Left cardiac atrium (tissue), 4 donors: ENCODE measurements around the gene GCG. TPM values are rescaled to one million over a fixed set of nuclear protein-coding genes. Genes with fewer than 3 reads are reported as not detected.

Experiments
- ATAC-seq, 2 donors: fragments of 200-7000 bp; cut with Tn5 transposase; one replicate each; pipeline ENCODE4 v1.9.1; 2020; ENCODE audit warnings: mild to moderate bottlenecking in 2 of 2, moderate library complexity in 2 of 2
- DNase-seq: peaks from one replicate; pipeline ENCODE4 v3.0.0-alpha.2; 2020
- intact Hi-C, 2 donors: fragments of 100-400 bp; cut with DNase I; formaldehyde crosslinking; loops; one replicate each; pipeline versions ENCODE4 v1.14.1 to v1.15.1; 2022 to 2023
- long read RNA-seq: library from polyadenylated mRNA; unstranded; transcript quantifications from one replicate; pipeline ENCODE4 v2.0.0, GENCODE V29; 2021
- total RNA-seq, 2 donors: library from RNA; stranded (reverse); fragmentation: NEBNext Ultra II Directional; extraction: Animal tissue kit (Norgen Biotek cat#: 25700); gene quantifications; one replicate each; pipeline ENCODE4 v1.2.1, GENCODE V29; 2021
- donor health status: DM: no; HTN: yes; CAD: no.
- donor health status: DM: no; HTN: yes; CAD: no; lungs with severe emphysema.
- donor health status: DM: yes; HTN: yes; CAD: no.
- donor health status: Dilated cardiomyopathy.

Gene GCG
- not detected for total RNA-seq
- long read RNA-seq = 0 reads

GRCh38 chr2:162152147-162152546, at the start of gene GCG:
Gene GCG (minus strand): TSS chr2:162152247. CDS start chr2:162149178, 3,069 bp downstream.
- no peak for DNase-seq
- intact Hi-C loops = loop anchor here in 1 of 2 donors (10.0 kb wide), 1 partner anchor 143 kb away; no protein-coding TSS in a partner anchor
- no peak for ATAC-seq

GRCh38 chr2:162200636-162201035, 48.6 kb upstream of the GCG start:
- no peak for ATAC-seq
- no peak for DNase-seq
- intact Hi-C loops = no loop called here

DNA sequence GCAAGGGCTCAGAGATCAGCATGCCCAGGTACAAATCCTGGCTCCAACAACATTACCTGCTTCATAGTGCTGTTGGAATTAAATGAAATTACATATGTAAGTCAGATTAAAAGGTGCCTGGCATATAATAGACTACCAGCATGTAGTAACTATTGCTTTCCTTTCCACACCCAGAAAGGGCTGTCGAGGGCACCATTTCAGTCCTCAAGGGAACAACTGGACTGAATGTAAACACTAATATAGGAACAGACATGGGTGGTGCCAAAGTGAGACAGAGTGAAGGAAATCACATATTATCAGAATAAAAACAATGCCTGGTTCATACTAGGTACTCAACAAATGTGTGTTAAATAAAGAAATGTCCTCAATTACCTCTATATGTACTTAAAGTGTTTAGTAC, 47.9 kb upstream of the GCG start:
- intact Hi-C loops = no loop called here
- no peak for ATAC-seq

GRCh38 chr2:162198239-162198638, 46.2 kb upstream of the GCG start:
- ATAC-seq (no peak), DNase-seq (no peak)
- intact Hi-C loops = no loop called here

More for the DNA sequence above, 47.9 kb upstream of the GCG start:
- DNase-seq = no peak

DNA sequence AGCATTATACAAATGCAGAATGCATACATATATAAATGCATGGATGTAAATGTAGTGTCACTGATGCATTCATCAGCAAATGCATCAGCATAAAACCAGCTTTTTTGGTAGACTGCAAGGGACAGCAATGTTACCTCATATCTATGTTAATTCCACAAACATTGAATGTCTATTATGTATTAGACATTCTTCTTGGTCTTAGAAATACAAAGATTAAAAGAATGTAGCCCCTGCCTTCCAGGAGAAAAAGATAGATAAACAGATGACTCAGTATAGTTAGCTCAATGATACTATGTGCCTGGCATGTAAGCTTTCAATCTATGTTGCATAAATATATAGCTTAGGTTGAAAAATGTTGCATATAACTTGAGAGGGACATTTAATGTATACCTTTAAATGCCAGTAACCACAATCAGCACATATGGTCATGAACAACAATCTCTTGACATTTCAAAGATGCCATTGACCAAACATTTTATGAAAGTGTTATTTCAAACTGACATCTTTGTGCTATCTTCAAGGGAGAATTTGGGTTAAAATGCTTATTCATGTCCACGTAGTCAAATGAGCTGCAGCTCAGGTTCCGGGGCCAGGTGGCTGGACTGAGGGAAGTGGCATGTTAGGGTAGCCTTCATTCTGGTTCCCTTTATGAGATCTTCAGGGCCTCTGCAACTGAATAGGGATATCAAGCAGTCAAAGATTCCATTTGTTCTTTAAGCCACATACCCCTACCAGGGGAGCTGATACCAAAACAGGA, 45.2 kb upstream of the GCG start:
- ATAC-seq = no peak
- intact Hi-C loops = no loop called here
- no peak for DNase-seq

GRCh38 chr2:162196638-162197037, 44.6 kb upstream of the GCG start:
- intact Hi-C loops = no loop called here
- no peak for ATAC-seq
- DNase-seq = no peak

DNA sequence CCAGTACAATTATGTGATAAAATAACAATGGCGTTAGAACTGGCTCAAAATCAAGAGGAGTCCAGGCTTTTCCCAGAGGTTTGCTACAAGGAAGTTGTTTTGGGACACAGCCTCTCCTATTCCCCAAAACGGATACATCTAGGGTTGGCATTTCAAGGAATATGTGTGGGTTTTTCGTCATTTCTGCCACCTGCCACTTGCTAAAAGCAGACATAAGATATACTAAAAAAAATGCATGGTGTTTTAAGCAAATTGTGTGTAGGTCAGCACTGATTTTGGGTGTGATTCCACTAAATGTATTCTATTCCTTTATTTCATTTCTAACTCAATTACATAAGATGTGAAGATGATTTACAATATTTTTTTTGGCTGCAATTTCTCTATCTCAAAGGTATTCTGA, 36.4 kb upstream of the GCG start:
- ATAC-seq (no peak), DNase-seq (no peak)
- intact Hi-C loops = no loop called here

DNA sequence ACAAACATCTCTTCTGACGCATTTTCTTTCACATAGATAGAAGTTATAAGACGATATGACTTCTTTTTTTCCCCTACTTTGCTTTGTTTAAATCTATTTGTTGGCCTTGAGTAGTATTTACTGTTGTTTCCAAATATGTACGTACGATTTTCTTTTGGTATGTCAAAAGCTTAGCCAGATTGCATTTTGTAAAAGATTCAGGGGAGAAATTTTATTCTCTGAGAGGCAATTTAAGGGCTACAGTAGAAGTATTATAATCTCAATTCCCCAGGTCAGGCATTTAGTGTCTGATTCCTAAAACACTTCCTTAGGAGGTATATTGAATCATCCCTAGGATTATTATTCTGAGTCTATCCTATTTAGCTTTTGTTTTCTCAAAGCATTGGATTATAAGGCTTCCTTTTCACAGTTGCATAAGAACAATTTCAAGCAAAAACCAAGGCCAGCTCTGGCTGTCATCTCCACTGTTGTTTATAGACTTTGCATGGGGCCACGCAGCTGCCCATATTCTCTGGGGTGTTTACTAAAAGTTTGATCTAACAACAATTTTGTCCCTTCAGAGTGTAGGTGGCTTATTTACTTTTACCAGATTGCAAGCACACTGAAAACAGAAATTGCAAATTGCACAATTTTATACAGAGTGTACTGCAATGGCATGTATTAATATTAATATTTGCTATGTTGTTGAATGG, 33.6 kb upstream of the GCG start:
- intact Hi-C loops = no loop called here
- ATAC-seq (no peak), DNase-seq (no peak)

- DNase-seq (no peak), ATAC-seq (no peak)
- intact Hi-C loops = no loop called here
Measured at GRCh38 chr2:162184821-162185450, 32.9 kb upstream of the GCG start.

DNA sequence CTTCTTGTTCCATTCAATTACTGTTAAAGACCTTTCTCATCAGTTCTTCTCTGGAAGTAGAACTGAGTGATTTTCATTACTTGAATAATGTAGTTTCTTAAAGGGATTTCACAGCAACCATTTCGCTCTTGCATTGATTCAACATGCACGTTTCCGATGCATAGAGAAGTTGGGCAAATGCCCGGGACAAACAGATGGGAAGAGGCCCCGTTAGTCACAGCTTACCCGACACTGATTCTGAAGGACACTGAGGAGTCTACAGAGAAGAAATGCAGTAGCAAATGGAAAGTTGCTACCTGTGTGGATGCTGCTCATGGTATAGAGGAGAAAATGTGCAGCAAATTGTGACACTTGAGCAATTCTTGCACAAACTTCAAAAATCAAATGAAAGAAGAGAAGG, 32.3 kb upstream of the GCG start:
- DNase-seq = no peak
- no peak for ATAC-seq
- intact Hi-C loops = no loop called here

- intact Hi-C loops = no loop called here
- DNase-seq (no peak), ATAC-seq (no peak)
Measured at GRCh38 chr2:162182395-162182794, 30.3 kb upstream of the GCG start.

DNA sequence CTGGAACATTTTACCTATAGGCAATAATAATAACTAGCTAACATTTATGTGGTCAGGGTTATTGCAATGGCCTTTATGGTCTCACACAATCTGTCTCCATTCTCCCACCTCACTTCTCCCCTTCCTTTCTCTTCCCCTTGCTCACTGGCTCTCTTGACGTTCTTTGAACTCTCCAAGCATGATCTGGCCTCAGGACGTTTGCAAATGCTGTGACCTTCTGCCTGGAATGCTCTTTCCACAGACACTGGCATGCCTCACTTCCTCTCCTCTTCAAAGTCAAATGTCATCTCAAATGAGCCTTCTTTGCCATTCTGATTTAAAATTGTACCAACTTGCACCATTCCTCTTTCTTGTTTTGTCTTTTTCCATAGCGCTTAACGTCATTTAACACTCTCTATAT, 25.3 kb upstream of the GCG start:
- DNase-seq (no peak), ATAC-seq (no peak)
- intact Hi-C loops = no loop called here

DNA sequence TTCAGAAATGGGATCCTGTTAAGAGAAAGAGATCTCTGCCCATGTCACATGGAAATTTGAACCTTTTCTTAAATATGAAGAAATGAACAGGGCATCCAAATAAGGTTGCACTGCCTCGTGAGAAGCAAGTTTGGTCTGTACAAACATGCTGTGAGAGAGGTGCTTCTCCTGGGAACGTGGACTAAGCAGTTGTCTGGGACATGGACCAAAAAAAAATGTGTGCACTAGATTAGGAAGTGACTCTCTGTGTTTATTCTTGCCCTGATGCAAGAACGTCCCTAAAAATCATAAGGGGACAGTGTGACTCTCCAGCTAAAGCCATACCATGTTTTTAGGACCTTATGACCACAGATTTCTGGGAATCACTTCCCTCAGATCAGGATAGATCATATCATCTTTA, 23.7 kb upstream of the GCG start:
- intact Hi-C loops = no loop called here
- no peak for DNase-seq
- peak in 1 of 2 donors; percentile 19 for ATAC-seq

GRCh38 chr2:162174746-162175145, 22.7 kb upstream of the GCG start:
- DNase-seq (no peak), ATAC-seq (no peak)
- intact Hi-C loops = no loop called here

GRCh38 chr2:162172802-162173370, 20.8 kb upstream of the GCG start:
- ATAC-seq (no peak), DNase-seq (no peak)
- intact Hi-C loops = no loop called here

- DNase-seq (no peak), ATAC-seq (no peak)
- intact Hi-C loops = no loop called here
Measured at GRCh38 chr2:162166745-162167144, 14.7 kb upstream of the GCG start.

GRCh38 chr2:162166174-162166573, 14.1 kb upstream of the GCG start:
- intact Hi-C loops = no loop called here
- DNase-seq (no peak), ATAC-seq (no peak)

- DNase-seq = no peak
- intact Hi-C loops = no loop called here
- ATAC-seq = no peak
Measured at GRCh38 chr2:162164802-162165201, 12.8 kb upstream of the GCG start.

DNA sequence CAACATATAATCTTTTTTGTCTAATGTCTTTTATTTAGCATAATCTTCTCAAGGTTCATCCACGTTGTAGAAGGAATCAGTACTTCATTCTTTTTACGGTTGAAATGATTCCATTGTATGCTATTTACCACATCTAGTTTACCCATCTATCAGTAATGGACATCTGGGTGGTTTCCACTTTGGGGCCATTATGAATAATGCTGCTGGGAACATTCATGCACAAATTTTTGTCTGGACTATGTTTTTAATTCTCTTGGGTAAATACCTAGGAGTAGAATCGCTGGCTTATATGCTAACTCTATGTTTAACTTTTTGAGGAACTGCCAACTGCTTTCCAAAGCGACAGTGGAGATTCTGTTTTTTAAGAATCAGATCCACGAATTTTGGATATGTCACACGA, 7.4 kb upstream of the GCG start:
- intact Hi-C loops = loop anchor here in 1 of 2 donors (10.0 kb wide), 1 partner anchor 135 kb away; no protein-coding TSS in a partner anchor
- ATAC-seq (no peak), DNase-seq (no peak)

GRCh38 chr2:162156149-162156548, 4.1 kb upstream of the GCG start:
- intact Hi-C loops = loop anchor here in 1 of 2 donors (10.0 kb wide), 1 partner anchor 139 kb away; no protein-coding TSS in a partner anchor
- DNase-seq = no peak
- ATAC-seq = no peak
